ENCODE data around the gene MAP2K6. TPM values are rescaled to one million over a fixed set of nuclear protein-coding genes. Genes with fewer than 3 reads are reported as not detected.

The MAP2K6 gene
- total RNA-seq, 1 experiment from 2014 or later, result 43.0 TPM

GRCh38 chr17:69441179-69441578, 26.7 kb downstream of the MAP2K6 start:
- Mint-ChIP-seq H3K4me1 (peaks cover 15% of the 10 kb centered on the region), H3K36me3 (peaks cover 9% of the 10 kb centered on the region), H3K9me3 (peaks cover 8% of the 10 kb centered on the region; the same call in 1 of the 2 replicates), H3K27ac (no peak overlapping the region), H3K4me3 (no peak overlapping the region), H3K27me3 (ENCODE audit: low read depth) (no peaks in the 10 kb centered on the region)
- POLR2A ChIA-PET, result no interaction called here
- no peak for TF ChIP-seq E2F1 (CRISPR knock-in tag; IDR thresholded peaks at IDR 0.05)
- TF ChIP-seq, protein P1, sequence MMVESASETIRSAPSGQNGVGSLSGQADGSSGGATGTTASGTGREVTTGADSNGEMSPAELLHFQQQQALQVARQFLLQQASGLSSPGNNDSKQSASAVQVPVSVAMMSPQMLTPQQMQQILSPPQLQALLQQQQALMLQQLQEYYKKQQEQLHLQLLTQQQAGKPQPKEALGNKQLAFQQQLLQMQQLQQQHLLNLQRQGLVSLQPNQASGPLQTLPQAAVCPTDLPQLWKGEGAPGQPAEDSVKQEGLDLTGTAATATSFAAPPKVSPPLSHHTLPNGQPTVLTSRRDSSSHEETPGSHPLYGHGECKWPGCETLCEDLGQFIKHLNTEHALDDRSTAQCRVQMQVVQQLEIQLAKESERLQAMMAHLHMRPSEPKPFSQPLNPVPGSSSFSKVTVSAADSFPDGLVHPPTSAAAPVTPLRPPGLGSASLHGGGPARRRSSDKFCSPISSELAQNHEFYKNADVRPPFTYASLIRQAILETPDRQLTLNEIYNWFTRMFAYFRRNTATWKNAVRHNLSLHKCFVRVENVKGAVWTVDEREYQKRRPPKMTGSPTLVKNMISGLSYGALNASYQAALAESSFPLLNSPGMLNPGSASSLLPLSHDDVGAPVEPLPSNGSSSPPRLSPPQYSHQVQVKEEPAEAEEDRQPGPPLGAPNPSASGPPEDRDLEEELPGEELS (CRISPR knock-in tag; IDR thresholded peaks at IDR 0.05), result no peak
- CTCF ChIA-PET, result no interaction called here
- DNase-seq (ENCODE audit: low spot score) (no peak), ATAC-seq (no peak)

DNA sequence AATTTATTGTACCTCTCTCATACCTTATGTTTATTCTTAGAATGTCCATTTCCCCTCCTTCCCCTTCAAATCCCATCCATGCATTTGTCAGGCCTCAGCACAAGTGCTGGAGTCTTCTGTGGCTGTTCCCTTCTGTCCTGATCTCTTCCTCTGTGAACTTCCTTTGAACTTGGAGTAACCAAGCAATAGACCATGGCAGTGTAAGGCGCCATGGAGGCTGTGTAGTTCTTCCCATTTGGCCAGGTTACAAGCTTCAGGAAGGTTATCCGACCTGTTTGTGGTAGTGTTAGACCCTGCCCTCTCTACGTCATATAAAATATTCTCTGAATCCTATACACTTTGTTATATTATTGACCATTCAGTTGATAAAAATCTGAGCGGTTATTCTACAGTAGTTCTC, 28.6 kb downstream of the MAP2K6 start:
- Mint-ChIP-seq H3K27ac (no peak overlapping the region), H3K4me3 (no peak overlapping the region), H3K9me3 (peaks cover 8% of the 10 kb centered on the region; the same call in 1 of the 2 replicates), H3K27me3 (ENCODE audit: low read depth) (no peaks in the 10 kb centered on the region), H3K36me3 (peaks cover 9% of the 10 kb centered on the region), H3K4me1 (peaks cover 18% of the 10 kb centered on the region)
- ChIA-PET POLR2A (no interaction called here), CTCF (no interaction called here)
- DNase-seq (ENCODE audit: low spot score) (no peak), ATAC-seq (no peak)
- no peak for TF ChIP-seq RELA (CRISPR knock-in tag; IDR thresholded peaks at IDR 0.05; ENCODE audit: borderline replicate concordance)
- TF ChIP-seq, protein P2, sequence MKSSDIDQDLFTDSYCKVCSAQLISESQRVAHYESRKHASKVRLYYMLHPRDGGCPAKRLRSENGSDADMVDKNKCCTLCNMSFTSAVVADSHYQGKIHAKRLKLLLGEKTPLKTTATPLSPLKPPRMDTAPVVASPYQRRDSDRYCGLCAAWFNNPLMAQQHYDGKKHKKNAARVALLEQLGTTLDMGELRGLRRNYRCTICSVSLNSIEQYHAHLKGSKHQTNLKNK (CRISPR knock-in tag; IDR thresholded peaks at IDR 0.05), result no peak
- TF ChIP-seq IRF1 (CRISPR knock-in tag; IDR thresholded peaks at IDR 0.05), result no peak
- TF ChIP-seq, protein P3, sequence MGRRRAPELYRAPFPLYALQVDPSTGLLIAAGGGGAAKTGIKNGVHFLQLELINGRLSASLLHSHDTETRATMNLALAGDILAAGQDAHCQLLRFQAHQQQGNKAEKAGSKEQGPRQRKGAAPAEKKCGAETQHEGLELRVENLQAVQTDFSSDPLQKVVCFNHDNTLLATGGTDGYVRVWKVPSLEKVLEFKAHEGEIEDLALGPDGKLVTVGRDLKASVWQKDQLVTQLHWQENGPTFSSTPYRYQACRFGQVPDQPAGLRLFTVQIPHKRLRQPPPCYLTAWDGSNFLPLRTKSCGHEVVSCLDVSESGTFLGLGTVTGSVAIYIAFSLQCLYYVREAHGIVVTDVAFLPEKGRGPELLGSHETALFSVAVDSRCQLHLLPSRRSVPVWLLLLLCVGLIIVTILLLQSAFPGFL (CRISPR knock-in tag; IDR thresholded peaks at IDR 0.05; ENCODE audit: borderline replicate concordance), result no peak
- TF ChIP-seq NFATC4 (CRISPR knock-in tag; IDR thresholded peaks at IDR 0.05), result no peak
- TF ChIP-seq ZNF232 (CRISPR knock-in tag; IDR thresholded peaks at IDR 0.05), result no peak
- no peak for TF ChIP-seq SMAD4 (CRISPR knock-in tag; IDR thresholded peaks at IDR 0.05)
- TF ChIP-seq CDX4 (CRISPR knock-in tag; IDR thresholded peaks at IDR 0.05; ENCODE audit: borderline replicate concordance), result no peak
- TF ChIP-seq ZNF263 (CRISPR knock-in tag; IDR thresholded peaks at IDR 0.05; ENCODE audit: low read depth), result no peak
- TF ChIP-seq GRHL2 (CRISPR knock-in tag; IDR thresholded peaks at IDR 0.05; ENCODE audit: insufficient replicate concordance, severe bottlenecking), result no peak
- no peak for TF ChIP-seq MYBL2 (CRISPR knock-in tag; IDR thresholded peaks at IDR 0.05)
- TF ChIP-seq SMAD3 (CRISPR knock-in tag; IDR thresholded peaks at IDR 0.05; ENCODE audit: borderline replicate concordance), result no peak
- TF ChIP-seq, protein P1 (CRISPR knock-in tag; IDR thresholded peaks at IDR 0.05), result no peak
- no peak for TF ChIP-seq ATF6 (CRISPR knock-in tag; IDR thresholded peaks at IDR 0.05)
- no peak for TF ChIP-seq ESRRA (CRISPR knock-in tag; IDR thresholded peaks at IDR 0.05; ENCODE audit: borderline replicate concordance)
- TF ChIP-seq USF1 (CRISPR knock-in tag; IDR thresholded peaks at IDR 0.05), result no peak
- TF ChIP-seq, protein P4, sequence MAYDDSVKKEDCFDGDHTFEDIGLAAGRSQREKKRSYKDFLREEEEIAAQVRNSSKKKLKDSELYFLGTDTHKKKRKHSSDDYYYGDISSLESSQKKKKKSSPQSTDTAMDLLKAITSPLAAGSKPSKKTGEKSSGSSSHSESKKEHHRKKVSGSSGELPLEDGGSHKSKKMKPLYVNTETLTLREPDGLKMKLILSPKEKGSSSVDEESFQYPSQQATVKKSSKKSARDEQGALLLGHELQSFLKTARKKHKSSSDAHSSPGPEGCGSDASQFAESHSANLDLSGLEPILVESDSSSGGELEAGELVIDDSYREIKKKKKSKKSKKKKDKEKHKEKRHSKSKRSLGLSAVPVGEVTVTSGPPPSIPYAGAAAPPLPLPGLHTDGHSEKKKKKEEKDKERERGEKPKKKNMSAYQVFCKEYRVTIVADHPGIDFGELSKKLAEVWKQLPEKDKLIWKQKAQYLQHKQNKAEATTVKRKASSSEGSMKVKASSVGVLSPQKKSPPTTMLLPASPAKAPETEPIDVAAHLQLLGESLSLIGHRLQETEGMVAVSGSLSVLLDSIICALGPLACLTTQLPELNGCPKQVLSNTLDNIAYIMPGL (CRISPR knock-in tag; IDR thresholded peaks at IDR 0.05), result no peak
